Measurements from ENCODE around the gene TRAPPC12.
"Not testable (repeated sequence)": the region's sequence is repeated elsewhere in the genome, so short reads cannot be mapped to it uniquely, and the experiment has no call there.

TRAPPC12 gene

GRCh38 chr2:3513026-3513810, 133.7 kb downstream of the TRAPPC12 start:
- no peak for DNase-seq (ENCODE audit: low spot score)

GRCh38 chr2:3515438-3515837, 135.9 kb downstream of the TRAPPC12 start:
- not testable (repeated sequence) for DNase-seq (ENCODE audit: low spot score)

GRCh38 chr2:3516831-3517230, 137.3 kb downstream of the TRAPPC12 start:
- no peak for DNase-seq (ENCODE audit: low spot score)

GRCh38 chr2:3517948-3518495, 138.5 kb downstream of the TRAPPC12 start:
- peak; percentile 41 for DNase-seq (ENCODE audit: low spot score)

- peak; percentile 96 for DNase-seq (ENCODE audit: low spot score)
These were observed 139.2 kb downstream of the TRAPPC12 start for GRCh38 chr2:3518496-3519254.

- DNase-seq (ENCODE audit: low spot score) = peak; percentile 78
These were observed 140.0 kb downstream of the TRAPPC12 start, which contains the start of gene ADI1 for GRCh38 chr2:3519255-3520205. Gene ADI1 (minus strand): TSS chr2:3519531. CDS start chr2:3519487, 44 bp downstream.

GRCh38 chr2:3520591-3520990, 141.1 kb downstream of the TRAPPC12 start:
- DNase-seq (ENCODE audit: low spot score) = no peak

- DNase-seq (ENCODE audit: low spot score) = no peak
These were observed 143.5 kb downstream of the TRAPPC12 start for GRCh38 chr2:3522961-3523421.

- no peak for DNase-seq (ENCODE audit: low spot score)
These were observed 144.1 kb downstream of the TRAPPC12 start for GRCh38 chr2:3523551-3524041.

- no peak for DNase-seq (ENCODE audit: low spot score)
These were observed 147.4 kb downstream of the TRAPPC12 start for GRCh38 chr2:3526871-3527270.

- DNase-seq (ENCODE audit: low spot score) = no peak
These were observed 148.6 kb downstream of the TRAPPC12 start for GRCh38 chr2:3527886-3528785.
